Glutamatergic neuron (in vitro differentiated cells): ENCODE data around the gene SMIM3. TPM values are rescaled to one million over a fixed set of nuclear protein-coding genes. Genes with fewer than 3 reads are reported as not detected.

ENCODE experiments used
- DNase-seq: peaks from one replicate; pipeline ENCODE4 v3.0.0; 2022
- H3K27ac Mint-ChIP-seq: one replicate; pipeline ENCODE4 v1.8.0; 2020; ENCODE audit warnings: mild to moderate bottlenecking, mixed read lengths, inconsistent platforms; ENCODE audit not compliant: unreplicated experiment
- H3K27me3 Mint-ChIP-seq: one replicate; pipeline ENCODE4 v1.8.0; 2020; ENCODE audit warnings: mild to moderate bottlenecking, moderate library complexity, mixed read lengths, inconsistent platforms; ENCODE audit not compliant: unreplicated experiment
- H3K36me3 Mint-ChIP-seq: one replicate; pipeline ENCODE4 v1.8.0; 2020; ENCODE audit warnings: mild to moderate bottlenecking, mixed read lengths, inconsistent platforms; ENCODE audit not compliant: unreplicated experiment
- H3K4me1 Mint-ChIP-seq: one replicate; pipeline ENCODE4 v1.8.0; 2020; ENCODE audit warnings: mild to moderate bottlenecking, low read depth, mixed read lengths, inconsistent platforms; ENCODE audit not compliant: unreplicated experiment
- H3K4me3 Mint-ChIP-seq: one replicate; pipeline ENCODE4 v1.8.0; 2020; ENCODE audit warnings: mild to moderate bottlenecking, mixed read lengths, inconsistent platforms; ENCODE audit not compliant: unreplicated experiment
- H3K9me3 Mint-ChIP-seq: one replicate; pipeline ENCODE4 v1.8.0; 2020; ENCODE audit warnings: mild to moderate bottlenecking, moderate library complexity, mixed read lengths, inconsistent platforms; ENCODE audit not compliant: unreplicated experiment
- CTCF ChIP-seq: fragments of 200-600 bp; sonication (generic); IDR thresholded peaks from one replicate; pipeline ENCODE4 v1.5.0; 2021; ENCODE audit not compliant: partially characterized antibody, unreplicated experiment
- total RNA-seq: library from RNA; stranded (reverse); fragmentation: NEBNext Ultra II Directional; extraction: Animal tissue kit (Norgen Biotek cat#: 25700); gene quantifications from one replicate; pipeline ENCODE4 v1.2.1, GENCODE V29; 2021; ENCODE audit not compliant: unreplicated experiment

SMIM3 gene
- total RNA-seq, 1 donor from 2014 or later = 0.51 TPM

- Mint-ChIP-seq H3K4me3 (no peak overlapping the region), H3K36me3 (no peaks in the 10 kb centered on the region), H3K27ac (peak overlapping the region; percentile 67), H3K9me3 (no peaks in the 10 kb centered on the region), H3K4me1 (peaks cover 4% of the 10 kb centered on the region), H3K27me3 (no peaks in the 10 kb centered on the region)
- DNase-seq = no peak
- TF ChIP-seq CTCF = no peak
Observed at GRCh38 chr5:150753463-150753862, 25.1 kb upstream of the SMIM3 start.

- Mint-ChIP-seq H3K27ac (no peak overlapping the region), H3K36me3 (no peaks in the 10 kb centered on the region), H3K27me3 (no peaks in the 10 kb centered on the region), H3K4me1 (peaks cover 4% of the 10 kb centered on the region), H3K4me3 (no peak overlapping the region), H3K9me3 (no peaks in the 10 kb centered on the region)
- DNase-seq = no peak
- no peak for TF ChIP-seq CTCF
Observed at GRCh38 chr5:150753863-150754262, 24.7 kb upstream of the SMIM3 start.

GRCh38 chr5:150757087-150757649 is 21.4 kb upstream of the SMIM3 start:
- H3K27me3 Mint-ChIP-seq = no peaks in the 10 kb centered on the region
- no peaks in the 10 kb centered on the region for H3K9me3 Mint-ChIP-seq
- peak overlapping the region; percentile 79 for H3K4me3 Mint-ChIP-seq
- peaks cover 4% of the 10 kb centered on the region for H3K4me1 Mint-ChIP-seq
- peak overlapping the region; percentile 18 for H3K27ac Mint-ChIP-seq
- DNase-seq = no peak
- H3K36me3 Mint-ChIP-seq = no peaks in the 10 kb centered on the region
- no peak for TF ChIP-seq CTCF

GRCh38 chr5:150758203-150758530 is 20.4 kb upstream of the SMIM3 start:
- H3K27ac Mint-ChIP-seq = no peak overlapping the region
- no peaks in the 10 kb centered on the region for H3K9me3 Mint-ChIP-seq
- H3K4me1 Mint-ChIP-seq = peaks cover 4% of the 10 kb centered on the region
- no peaks in the 10 kb centered on the region for H3K27me3 Mint-ChIP-seq
- H3K36me3 Mint-ChIP-seq = no peaks in the 10 kb centered on the region
- TF ChIP-seq CTCF = no peak
- H3K4me3 Mint-ChIP-seq = no peak overlapping the region
- no peak for DNase-seq

GRCh38 chr5:150758531-150759333 is 19.8 kb upstream of the SMIM3 start, which contains the start of gene DCTN4:
Gene DCTN4 (minus strand): TSS chr5:150759017. CDS start chr5:150758993, 24 bp downstream.
- Mint-ChIP-seq H3K36me3 (no peaks in the 10 kb centered on the region), H3K4me1 (peaks cover 4% of the 10 kb centered on the region), H3K9me3 (no peaks in the 10 kb centered on the region), H3K4me3 (no peak within 1 kb of the TSS), H3K27me3 (no peaks in the 10 kb centered on the region), H3K27ac (no peak within 1 kb of the TSS)
- no peak for TF ChIP-seq CTCF
- DNase-seq = peak; percentile 95
